HL-60/S4 (cell line): ENCODE measurements around the gene IHH.

Source experiments
- in situ Hi-C: fragments of 300-500 bp; cut with MboI; formaldehyde crosslinking; loops from 2 replicates; pipeline ENCODE4 v1.14.3; 2022; ENCODE audit warnings: low sequenced_read_pairs

IHH gene

DNA sequence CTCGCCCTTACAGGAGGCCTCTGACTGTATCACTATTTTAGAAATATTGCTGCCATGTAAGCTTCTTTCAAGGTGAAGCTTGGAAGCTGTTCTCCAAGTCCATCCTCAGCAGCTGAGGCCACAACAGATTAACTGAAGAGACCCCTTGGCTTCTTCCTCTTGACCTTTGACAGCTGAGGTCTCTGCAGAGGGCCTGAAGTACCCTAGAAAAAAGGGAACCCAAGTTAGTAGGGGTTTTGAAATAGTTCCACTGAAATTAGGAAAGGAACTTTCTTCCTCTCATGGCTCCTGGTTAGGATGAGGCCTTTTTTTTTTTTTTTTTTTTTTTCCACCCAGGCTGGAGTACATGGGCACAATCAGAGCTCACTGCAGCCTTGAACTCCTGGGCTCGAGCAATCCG lies 15.5 kb upstream of the IHH start:
- in situ Hi-C loops = no loop called here

DNA sequence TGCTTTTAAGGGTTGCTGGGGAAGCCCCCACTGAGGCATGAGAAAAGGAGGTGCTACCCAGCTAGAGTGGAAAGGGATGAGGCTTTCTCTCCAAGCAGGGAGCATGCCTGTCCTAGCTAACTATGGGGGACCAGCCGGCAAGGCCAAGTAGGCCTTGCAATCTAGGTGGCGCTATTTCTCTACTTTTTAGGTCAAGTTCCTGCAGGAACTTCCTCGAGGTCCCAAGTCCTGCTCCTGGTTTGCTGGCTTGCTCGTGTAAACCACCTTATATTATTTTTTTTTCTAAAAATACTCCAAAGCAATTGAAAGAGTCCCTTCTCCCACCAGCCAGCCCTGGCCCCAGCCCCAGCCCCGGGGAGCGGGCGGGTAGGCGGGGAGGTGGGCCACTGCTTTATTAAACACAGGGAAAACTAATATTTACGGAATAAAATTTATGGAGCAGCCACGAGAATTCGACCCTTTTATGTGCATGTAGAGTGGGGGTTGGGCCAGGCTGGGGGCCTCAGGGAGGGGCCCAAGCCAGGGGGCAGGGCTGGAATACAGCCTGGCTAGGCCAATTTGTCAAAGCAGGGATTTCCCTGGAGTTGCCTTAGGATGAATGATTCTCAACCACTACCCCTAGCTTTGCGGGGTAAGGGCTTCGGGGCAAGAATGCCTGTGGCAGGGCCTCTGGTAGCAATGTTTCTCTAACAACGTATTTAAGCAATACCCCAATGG lies 12.8 kb upstream of the IHH start:
- in situ Hi-C loops = loop anchor here (5.0 kb wide), 1 partner anchor 39 kb away; no protein-coding TSS in a partner anchor

DNA sequence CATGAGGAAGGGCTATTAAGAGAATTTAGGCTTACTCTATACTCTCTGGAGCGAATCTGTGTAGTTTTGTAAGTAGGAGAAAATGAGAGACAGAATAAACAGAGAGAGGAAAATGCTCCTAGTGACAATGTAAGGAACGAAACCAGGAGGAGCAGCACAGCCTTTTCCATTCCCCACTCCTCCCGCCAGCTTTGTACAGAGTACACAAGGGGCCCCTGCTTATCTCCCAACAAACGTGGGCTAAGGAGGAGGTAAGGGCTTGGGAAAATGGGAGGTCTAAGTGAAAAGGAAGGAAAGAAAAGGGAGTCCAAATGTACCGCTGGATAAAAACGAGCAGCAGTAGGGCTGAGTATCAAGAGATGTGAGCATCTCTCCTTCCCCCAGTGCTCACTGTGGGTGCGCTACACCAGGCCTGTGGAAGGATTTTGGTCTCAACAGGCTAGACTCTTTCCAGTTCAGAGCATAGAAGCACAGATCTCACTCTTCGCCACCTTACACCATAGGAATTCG lies 12.1 kb upstream of the IHH start:
- in situ Hi-C loops = loop anchor here (5.0 kb wide), 1 partner anchor 40 kb away; no protein-coding TSS in a partner anchor

DNA sequence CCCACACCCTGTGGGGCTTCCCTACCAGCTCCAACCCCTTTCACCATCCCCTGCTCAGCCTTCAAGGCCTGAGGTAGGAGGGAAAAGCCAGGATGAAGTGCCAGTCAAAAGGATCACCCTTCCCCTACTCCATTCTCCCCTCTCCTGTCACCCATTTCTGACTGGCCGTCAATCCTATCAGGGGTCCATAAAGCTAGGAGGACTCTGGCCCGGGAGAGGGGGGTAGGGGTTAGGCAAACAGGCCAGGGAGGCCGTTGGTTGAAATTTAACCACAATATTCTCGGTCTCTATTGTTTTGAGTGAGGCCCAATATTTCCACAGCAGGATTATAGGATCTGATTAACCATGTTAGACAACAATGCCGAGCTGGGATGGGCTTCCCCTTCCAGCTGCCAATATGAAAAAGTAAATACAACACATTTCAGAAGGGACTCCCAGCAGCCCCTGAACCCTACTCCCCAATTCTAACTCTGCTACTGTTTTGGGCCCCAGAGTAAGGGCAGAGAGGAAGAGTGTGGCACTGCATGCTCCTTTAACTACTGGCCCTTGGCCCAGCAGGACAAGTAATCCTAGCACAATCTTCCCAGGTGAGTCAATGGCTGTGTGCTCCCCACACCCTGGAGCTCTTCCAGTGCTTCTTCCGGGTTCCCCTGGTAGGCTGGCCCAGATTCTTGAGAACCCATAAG lies 10.6 kb upstream of the IHH start:
- in situ Hi-C loops = loop anchor here (5.0 kb wide), 1 partner anchor 41 kb away; no protein-coding TSS in a partner anchor

DNA sequence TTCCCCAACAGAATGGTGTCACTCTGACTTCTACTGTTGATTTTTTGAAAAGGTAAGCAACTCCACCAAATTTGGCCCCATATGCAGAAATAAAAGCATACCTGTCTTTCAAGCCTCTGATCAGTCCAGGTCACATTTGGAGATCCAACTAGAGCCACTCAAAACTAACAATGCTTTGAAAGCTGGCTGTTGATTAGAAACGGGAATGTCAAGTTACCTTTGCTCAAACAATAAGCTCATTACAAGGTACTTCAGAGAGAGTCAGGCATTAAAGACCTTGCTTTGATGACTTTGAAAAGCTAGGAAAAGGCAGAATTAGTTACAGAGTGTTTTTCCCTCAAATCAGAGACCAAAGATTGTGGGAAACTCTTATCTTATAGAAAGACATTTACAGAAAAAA lies 4.8 kb upstream of the IHH start:
- in situ Hi-C loops = no loop called here

DNA sequence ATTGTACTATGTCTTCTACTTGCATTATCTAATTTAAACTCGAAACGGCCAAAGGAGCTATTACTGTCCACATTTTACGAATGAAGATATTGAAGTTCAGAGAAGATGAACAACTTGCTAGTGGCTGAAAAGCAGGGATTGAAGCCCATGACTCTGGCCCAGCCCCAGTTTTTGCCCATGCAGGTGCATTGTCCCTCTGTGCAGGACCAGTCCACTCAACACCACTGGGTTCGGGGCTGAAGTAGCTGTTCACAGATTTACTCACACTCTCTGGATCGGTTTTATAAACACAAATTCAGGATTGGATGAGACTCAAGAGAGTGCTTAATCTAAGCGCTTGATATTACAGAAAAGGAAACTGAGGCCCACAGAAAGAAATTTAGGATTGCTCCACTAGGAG lies 1.4 kb upstream of the IHH start:
- in situ Hi-C loops = no loop called here

DNA sequence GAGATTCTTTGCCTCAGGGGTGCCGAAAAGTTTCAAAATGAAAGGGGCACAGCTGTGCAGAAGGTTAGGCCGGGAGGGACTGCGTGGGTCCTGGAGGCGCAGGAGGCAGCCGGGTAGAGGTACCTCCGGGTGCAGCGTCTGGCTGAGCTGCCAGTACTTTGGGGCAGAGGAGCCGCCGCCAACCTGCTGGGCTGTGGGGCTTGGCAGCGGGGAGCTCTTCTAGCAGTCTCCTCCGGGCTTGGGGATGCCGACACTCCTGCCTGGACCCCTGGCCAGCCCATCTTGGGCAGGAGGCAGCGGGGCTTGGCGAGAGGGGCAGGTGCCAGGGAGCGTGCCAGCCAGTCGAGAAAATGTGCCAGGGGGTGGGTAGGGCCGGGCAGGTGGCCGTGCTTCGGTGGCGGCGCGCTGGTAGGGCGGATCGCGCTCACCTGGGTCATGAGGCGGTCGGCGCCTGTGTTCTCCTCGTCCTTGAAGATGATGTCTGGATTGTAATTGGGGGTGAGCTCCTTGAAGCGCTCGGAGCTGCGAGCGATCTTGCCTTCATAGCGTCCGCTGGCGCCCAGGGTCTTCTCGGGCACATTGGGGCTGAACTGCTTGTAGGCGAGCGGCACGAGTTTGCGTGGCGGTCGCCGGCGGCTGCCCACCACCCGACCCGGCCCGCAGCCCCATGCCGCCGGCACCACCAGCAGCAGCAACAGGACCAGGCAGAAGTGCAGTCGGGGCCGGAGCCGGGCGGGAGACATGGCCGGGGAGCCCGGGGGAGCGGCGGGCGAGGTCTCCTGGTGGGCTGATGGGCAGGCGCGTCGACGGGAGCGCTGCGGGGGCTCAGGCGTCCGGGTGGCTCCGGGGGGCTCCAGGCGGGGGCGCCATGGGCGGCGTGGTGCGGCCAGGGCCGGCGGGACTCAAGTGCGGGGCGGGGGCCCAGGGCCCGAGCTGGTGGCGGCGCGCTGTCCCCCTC lies 717 bp downstream of the IHH start:
- in situ Hi-C loops = loop anchor here (10.0 kb wide), 2 partner anchors 95 to 245 kb away; partner anchors contain the start of gene PTPRN

DNA sequence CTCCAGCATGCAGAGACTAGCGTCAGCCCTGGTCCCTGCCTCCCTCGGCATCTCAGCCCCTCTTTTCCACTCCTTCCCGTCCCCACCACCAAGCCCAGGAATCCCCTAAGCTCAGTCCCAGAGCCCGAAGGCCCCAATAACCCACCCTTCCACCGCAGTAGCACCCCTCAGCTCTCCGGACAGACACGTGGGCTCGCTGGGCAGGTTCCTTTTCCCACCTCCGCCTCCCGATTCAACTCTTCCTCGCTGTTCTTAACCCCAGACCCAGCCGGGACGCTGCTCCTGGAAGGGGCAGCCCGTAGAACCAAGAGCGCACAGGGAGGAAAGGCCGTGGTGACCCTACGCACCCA lies 1.4 kb downstream of the IHH start:
- in situ Hi-C loops = loop anchor here (10.0 kb wide), 2 partner anchors 95 to 245 kb away; partner anchors contain the start of gene PTPRN

DNA sequence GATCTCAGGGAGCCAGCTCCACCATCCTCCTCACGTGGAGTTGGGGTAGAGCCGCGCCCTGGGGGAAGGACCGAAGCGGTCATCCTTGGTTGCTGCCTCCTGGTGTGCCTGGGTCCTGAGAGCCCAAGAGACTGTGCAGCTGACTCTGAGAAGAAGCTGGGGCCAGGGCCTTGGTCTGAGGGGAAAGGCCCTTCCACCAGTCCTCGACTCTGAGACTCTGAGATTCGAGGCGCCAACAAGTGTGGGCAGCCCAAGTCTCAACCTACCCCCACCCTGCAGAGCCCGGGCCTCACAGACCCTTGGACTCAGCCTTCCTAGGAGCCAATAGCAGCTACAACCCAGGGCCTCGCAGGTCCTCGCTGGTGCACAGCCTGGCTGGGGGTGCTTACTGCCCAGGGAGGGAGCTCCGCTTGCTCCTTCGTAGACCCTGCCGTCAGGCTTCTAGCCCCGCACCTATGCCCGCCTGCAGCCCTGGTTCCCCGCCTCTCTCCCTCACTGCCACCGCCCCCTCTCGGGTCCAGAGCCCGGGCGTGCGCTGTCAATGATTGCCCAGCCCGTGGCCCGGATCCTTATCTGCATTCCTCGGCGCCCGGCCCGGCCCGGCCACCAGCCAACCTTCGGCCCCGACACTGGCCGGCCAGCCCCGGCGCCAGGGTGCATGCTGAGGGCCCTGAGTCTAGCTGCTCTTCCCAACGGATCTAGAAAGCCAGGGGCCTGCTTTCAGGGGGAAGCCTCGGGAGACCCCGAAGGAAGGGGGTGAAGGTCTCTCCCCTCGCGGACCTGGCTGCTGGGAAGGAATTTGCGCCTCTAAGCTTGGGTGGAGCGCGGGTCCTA lies 2.0 kb downstream of the IHH start:
- in situ Hi-C loops = loop anchor here (10.0 kb wide), 2 partner anchors 96 to 246 kb away; partner anchors contain the start of gene PTPRN

DNA sequence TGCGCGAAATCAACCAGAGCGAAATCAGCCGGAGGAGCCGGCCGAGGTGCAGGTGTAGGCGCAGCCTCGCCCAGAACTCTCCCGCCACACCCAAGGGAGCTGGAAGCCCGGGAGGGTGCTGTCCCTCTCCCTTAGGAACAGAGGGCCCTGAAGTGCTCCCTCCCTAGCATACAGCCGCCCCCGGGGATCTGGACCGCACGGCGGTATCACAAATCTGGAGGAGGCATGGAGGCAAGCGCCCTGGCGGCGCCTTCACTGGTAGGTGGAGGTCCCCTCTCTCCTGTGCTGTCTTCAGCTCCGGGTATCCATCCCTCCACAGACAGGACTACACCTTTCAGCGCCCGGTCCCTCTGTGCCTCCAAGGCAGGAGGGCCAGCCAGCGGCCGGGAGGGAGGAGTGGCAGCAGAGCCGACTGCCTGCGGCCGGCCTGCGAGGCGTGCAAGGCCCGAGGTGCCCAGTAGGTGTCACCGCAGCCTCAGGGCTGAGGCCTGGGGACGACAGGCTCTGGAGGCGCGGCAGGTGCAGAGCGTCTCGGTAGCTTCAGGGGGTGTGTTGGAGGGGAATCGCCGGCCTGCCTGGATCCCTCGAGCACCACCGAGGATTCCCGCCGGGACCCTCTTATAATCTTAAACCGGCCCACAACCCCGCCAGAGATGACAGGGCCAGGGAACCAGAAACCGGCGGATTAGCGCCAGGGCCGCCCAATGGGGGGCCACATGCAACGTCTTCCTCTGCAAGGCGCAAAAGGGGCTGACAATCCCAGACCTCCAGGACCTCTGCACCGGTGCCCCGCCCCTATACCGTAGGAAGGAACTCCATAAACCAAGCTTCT lies 2.8 kb downstream of the IHH start:
- in situ Hi-C loops = loop anchor here (10.0 kb wide), 2 partner anchors 97 to 247 kb away; partner anchors contain the start of gene PTPRN

DNA sequence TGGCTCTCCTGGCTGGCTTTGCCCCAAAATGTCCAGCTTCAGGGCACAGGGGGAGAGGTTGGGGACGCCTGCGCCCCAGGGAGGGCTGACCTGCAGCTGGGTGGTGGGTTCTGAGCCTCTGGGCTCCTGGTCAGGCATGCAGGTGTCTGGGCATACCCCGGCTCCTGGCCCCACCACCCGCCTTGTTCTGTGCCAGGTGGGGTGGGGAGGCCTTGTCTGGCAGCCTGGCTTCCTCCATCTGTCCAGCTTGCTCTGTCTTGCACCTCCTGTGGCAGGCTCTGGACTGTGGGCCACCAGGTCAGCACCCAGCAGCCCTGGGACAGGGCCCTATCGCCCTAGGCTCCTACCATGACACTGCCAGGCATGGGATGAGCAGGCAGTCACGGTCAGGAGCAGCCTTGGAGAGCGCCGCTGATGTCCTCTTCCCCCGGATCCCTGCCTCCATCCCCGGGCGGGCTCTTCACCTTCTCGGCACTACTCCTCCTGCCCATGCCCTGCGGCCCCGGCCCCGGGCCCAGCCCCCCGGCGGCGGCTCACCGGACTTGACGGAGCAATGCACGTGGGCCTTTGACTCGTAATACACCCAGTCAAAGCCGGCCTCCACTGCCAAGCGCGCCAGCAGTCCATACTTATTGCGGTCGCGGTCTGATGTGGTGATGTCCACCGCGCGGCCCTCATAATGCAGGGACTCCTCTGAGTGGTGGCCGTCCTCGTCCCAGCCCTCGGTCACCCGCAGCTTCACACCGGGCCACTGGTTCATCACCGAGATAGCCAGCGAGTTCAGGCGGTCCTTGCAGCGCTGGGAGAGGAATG lies 3.6 kb downstream of the IHH start:
- in situ Hi-C loops = loop anchor here (10.0 kb wide), 2 partner anchors 98 to 248 kb away; partner anchors contain the start of gene PTPRN

DNA sequence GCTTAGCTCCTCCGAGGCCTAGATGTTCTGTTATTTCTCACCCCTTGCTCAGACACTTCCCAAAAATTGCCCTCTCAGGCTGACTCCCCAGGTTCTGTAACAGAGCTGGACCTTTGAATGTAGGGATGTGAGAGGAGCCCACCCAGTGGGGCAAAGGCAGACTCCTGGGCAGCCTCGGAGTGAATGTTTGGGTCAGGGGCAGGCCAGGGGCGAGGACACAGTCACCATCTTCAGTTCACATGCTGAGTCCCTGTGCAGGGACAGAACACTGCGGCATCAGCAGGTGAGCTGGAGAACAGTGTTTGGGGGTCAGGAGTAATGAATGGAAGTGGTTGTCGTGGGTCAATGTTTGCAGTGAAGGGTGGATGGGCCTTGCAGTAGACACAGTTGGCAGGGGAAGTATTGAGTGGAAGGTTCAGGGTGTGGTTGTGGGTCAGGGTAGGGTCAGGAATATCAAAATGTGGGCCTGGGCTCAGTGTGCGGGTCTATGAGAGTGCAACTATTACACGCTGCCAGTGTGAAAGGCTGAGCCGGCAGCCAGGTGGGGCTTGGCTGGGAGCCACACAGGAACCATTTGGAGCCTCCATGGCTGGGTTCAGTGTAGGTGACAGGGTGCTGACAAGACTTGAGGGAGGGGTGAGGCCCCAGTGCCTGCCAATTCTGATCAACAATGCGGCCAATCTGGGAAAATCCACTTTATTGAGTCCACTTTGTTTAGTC lies 4.4 kb downstream of the IHH start:
- in situ Hi-C loops = loop anchor here (10.0 kb wide), 2 partner anchors 98 to 248 kb away; partner anchors contain the start of gene PTPRN

DNA sequence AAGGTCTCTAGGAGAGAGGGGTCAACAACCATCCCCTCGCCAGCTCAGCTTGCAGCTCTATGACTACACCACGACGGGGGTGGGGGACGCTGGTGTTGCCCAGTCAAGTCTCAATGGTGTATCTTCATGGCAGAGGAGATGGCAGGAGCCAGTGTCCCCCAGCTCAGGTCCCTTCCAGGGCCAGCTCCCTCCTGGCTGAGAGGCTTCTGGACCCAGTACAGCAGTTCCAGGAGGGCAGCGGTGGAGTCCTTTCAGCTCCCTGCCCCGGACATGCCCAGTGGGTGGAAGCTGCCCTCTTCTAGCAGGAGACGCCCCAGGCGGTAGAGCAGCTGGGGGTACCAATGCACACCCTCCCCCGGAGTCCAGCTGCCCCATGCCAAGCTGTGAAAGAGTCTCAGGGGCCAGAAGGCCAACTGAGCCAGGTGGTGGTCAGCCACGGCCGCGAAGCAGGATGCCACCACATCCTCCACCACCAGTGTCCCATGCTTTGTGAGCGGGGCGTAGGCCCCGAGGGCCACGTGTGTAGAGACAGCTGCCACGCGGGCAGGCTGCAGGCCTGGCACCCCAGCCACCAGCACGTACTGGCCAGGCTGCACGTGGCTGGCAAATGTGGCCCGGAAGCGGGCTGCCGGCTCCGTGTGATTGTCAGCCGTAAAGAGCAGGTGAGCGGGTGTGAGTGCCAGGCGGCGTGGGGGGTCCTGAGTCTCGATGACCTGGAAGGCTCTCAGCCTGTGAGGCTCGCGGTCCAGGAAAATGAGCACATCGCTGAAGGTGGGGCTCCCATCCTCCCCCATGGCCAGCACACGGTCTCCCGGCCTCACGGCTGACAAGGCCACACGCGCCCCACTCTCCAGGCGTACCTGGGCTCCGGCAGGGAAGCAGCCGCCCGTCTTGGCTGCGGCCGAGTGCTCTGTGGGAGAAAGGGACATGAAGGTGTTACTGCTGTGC lies 5.5 kb downstream of the IHH start:
- in situ Hi-C loops = loop anchor here (10.0 kb wide), 2 partner anchors 100 to 250 kb away; partner anchors contain the start of gene PTPRN

DNA sequence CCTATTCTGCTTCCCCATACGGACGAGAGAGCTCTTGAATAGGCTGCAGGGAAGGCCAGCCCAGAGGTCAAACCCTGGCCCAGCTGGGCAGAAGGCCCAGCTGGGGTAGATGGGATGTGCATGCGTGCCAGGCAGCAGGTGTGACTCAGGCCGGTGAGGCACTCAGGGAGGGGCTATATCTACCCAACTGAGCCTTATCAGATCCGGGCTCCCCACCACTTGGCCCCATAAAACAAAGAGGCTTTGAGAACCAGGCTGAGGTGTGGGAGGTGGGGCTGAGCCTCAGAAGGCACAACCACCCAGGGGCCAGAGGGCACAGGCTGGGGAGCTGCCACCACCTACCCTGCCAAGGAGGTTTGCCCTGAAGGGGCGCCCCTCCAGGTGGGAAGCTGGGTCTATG lies 11.4 kb downstream of the IHH start:
- in situ Hi-C loops = no loop called here

DNA sequence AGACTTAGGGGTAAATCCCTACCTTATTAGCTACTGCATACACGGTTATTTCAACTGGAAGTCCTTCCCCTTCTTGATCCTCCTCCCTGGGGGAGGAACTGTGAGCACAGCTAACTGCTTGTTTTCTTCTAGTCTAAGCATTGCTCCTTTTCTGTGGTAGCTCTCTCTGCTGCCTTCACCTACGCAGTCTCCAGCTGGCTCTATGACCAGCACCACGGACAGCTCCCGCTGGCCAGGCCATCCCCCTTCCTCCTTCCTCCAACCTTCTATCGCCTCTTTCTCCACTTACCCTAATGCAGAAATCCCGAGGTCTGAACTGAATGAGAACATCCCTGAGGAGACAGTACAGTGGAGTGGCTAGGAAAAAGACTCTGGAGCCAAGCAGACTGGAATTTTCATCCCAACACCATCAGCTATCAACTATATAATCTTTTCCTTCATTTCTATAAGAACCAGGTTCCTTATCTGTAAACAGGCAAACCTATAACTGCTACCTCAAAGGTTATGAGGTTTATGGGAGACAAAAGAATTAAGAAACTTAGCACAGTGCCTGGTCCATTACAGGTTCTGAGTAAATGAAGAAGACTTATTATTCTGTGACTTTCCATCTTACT lies 14.7 kb downstream of the IHH start:
- in situ Hi-C loops = no loop called here

DNA sequence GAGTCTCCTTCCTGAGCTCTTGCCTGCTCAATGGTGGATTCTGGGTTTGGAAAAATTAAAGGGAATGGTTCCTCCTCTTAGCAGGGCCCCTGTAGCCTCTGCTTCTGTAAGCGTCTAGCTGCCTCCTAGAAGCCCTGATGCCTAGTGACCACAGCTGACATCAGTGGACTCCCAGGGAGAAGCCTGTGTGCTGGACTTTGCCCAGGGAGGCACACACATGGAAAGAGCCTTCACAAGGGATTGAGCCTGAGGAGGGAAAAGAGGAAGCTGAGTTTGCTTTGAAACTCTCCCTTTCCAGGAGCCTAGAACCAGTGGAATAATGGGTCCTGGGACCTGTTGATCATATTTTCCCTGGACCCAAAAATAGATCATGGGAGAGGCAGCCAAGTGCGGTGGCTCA lies 18.0 kb downstream of the IHH start:
- in situ Hi-C loops = no loop called here
